SK-N-MC (cell line): ENCODE results near the gene MACROH2A1.

ENCODE experiments used
- DNase-seq: peaks from one replicate; pipeline ENCODE4 v3.0.0-alpha.2; 2011; ENCODE audit warnings: low read depth, low spot score
- H3K27ac ChIP-seq: fragments of 200-600 bp; sonication (generic); 2 replicates; pipeline ENCODE4 v1.5.1; 2016; ENCODE audit warnings: mixed run types
- H3K36me3 ChIP-seq: fragments of 200-600 bp; sonication (generic); 2 replicates; pipeline ENCODE4 v1.6.1; 2017; ENCODE audit warnings: antibody characterized with exemption, low read length, mixed read lengths; ENCODE audit not compliant: insufficient read depth
- H3K4me3 ChIP-seq: fragments of 200-600 bp; sonication (generic); 2 replicates; pipeline ENCODE4 v1.5.1; 2016
- H3K9ac ChIP-seq: fragments of 200-600 bp; sonication (generic); 2 replicates; pipeline ENCODE4 v1.8.0; 2017; ENCODE audit warnings: mixed run types, mixed read lengths; ENCODE audit not compliant: insufficient read length
- H3K9me3 ChIP-seq: fragments of 200-600 bp; sonication (generic); 2 replicates; pipeline ENCODE4 v1.6.1; 2017; ENCODE audit warnings: low read depth, mild to moderate bottlenecking, antibody characterized with exemption, low read length, moderate library complexity, mixed read lengths
- EZH2 ChIP-seq: fragments of 200-600 bp; sonication (generic); IDR thresholded peaks from one replicate; pipeline ENCODE4 v1.6.1; 2017; ENCODE audit warnings: antibody characterized with exemption
- FOXP2 ChIP-seq: optimal IDR thresholded peaks from 2 replicates; pipeline ENCODE3; 2011; ENCODE audit warnings: mild to moderate bottlenecking, moderate library complexity; ENCODE audit not compliant: insufficient read depth; ENCODE audit errors: extremely low read length, control extremely low read depth
- POLR2AphosphoS5 ChIP-seq: IDR thresholded peaks from 2 replicates; pipeline ENCODE4 v1.6.1; 2012; ENCODE audit warnings: mild to moderate bottlenecking, low read depth, low read length, borderline replicate concordance

The MACROH2A1 gene

DNA sequence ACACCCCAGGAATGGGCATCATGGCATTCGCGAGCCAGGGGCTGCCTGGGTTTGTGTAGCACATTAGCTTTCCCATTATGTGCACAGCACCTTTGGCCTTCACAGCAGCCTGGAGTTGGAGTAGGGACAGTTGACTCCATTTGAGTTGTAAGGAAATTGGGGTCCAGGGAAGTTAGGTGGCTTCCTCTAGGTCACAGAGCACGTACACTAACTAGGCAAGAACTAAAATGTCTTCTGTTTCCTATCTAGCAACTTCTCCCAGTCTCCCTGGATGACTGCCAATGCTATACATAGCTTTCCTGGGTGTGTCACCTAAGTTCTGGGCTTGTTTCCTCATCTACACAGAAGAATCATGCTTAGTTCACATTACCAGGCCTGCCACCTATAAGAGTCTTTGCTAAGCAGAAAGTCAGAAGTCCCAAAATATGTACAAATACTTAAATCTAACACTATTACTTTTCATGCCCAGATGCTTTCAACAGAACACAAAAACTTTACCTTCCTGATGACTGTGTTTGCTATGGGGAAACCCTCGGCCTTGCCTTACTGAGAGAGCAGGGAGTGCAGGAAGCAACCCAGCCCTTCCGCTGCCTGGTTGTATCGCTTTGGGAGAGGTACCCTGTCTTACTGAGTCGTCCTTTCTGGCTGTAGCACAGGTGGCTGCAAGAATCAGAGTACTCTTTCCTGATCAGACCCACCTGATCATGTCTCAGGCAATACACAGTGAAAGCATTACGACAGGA, 12.0 kb downstream of the MACROH2A1 start:
- Histone ChIP-seq H3K9ac (no peak overlapping the region), H3K4me3 (no peak overlapping the region), H3K27ac (no peak overlapping the region), H3K36me3 (peaks cover 75% of the 10 kb centered on the region), H3K9me3 (no peaks in the 10 kb centered on the region)
- TF ChIP-seq POLR2AphosphoS5 (no peak), FOXP2 (no peak), EZH2 (no peak)
- DNase-seq = no peak

DNA sequence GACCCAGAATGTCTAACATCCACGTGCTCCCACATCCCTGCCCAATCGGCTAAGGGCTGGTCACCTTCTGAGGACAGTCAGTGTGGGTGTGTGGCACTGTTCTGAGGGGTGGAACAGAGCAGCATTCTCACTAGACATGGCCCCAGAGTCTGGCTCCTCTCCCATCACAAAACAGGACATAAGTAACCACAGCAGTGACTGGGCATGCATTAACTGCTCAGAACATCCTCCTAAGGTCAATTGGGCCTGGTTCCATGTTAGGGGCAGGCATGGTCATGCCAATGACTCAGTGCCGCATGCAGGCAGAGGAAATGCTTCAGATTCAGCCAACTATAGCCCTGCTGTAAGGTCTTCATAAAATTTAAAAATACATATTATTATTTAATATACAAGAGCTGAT, 12.9 kb downstream of the MACROH2A1 start:
- H3K36me3 ChIP-seq = peaks cover 82% of the 10 kb centered on the region
- TF ChIP-seq EZH2 (no peak), FOXP2 (no peak), POLR2AphosphoS5 (no peak)

DNA sequence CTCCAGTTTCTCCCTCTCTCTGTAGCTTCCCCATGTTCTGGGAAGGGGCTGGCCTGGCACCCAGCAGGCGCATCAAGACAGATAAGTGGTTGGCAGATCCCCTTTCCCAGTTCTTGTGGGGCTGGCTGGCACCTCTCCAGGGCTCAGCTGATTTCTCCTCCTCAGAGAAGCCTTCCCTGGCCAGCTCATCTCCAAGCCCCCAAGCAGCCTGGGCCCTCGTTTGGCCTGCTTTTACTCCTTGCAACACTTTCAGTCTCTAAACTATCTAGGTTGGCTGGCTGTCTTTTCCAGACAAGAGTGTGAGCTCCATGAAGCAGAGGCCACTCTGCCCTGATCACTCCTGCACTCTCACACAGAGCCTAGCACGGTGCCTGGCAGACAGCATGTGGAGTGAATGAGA, 13.5 kb downstream of the MACROH2A1 start:
- H3K36me3 ChIP-seq = peaks cover 86% of the 10 kb centered on the region
- no peak overlapping the region for H3K4me3 ChIP-seq
- no peak overlapping the region for H3K9ac ChIP-seq
- TF ChIP-seq FOXP2 = no peak
- no peak for TF ChIP-seq EZH2
- no peak for TF ChIP-seq POLR2AphosphoS5
- DNase-seq = no peak
- H3K9me3 ChIP-seq = no peaks in the 10 kb centered on the region
- H3K27ac ChIP-seq = no peak overlapping the region

More for the DNA sequence above, 12.9 kb downstream of the MACROH2A1 start:
- Histone ChIP-seq H3K9ac (no peak overlapping the region), H3K4me3 (no peak overlapping the region), H3K9me3 (no peaks in the 10 kb centered on the region), H3K27ac (no peak overlapping the region)
- DNase-seq = no peak

DNA sequence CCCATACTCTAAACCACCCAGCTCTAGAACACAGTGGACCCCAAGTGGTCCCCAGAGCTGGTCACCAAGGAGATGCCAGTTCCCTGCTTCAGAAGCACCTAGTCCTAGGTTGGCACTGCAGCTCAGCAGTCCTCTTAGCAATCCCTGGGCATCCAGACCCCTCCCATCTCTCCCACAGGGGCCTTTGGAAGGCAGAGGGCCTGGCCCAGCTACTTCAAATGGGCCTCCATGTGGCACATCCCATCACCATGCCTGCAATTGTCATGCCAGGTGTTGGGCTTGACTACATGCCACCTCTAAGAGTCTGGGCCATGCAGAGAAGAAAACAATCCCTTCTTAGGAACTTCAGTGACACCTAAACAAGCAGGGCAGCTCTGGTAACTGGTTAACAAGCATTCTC, 14.1 kb downstream of the MACROH2A1 start:
- no peak for TF ChIP-seq FOXP2
- TF ChIP-seq POLR2AphosphoS5 = no peak
- no peak for TF ChIP-seq EZH2
- Histone ChIP-seq H3K27ac (no peak overlapping the region), H3K9ac (no peak overlapping the region), H3K9me3 (no peaks in the 10 kb centered on the region), H3K4me3 (no peak overlapping the region), H3K36me3 (peaks cover 91% of the 10 kb centered on the region)
- DNase-seq = no peak

DNA sequence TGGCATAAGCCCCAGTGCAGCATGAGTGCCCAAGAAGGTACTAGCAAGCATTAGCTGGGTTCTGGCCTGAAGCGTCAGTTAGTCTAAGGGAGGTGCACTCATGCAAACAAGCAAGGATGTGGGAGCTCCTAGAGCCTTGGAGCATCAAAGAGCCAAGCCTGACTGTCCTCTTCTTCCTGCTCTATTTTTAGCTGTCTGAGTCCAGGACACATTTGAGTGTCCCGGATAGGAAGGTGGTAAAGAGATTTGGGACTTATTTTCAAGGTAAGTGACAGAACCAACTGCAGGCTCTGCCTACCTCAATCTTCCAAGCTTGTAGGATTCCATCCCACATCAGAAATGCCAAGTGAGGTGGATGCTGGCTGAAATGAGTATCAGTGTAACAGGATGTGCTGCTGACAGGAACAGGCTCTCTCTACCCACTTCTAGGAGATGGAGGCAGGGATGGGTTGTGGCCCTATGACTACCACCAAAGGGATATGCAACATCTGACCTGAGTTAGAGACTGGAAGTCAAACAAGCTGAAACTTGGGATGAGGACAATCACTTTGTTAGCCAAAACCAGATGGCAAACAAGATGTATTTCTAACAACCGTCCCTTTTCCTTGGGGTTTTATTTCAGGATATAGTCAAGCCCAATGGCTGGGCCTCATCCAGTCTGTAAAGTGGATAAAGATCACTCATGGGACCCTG, 15.1 kb downstream of the MACROH2A1 start:
- Histone ChIP-seq H3K36me3 (peaks cover 91% of the 10 kb centered on the region), H3K27ac (no peak overlapping the region), H3K9ac (no peak overlapping the region), H3K9me3 (no peaks in the 10 kb centered on the region), H3K4me3 (no peak overlapping the region)
- DNase-seq = no peak
- no peak for TF ChIP-seq POLR2AphosphoS5

DNA sequence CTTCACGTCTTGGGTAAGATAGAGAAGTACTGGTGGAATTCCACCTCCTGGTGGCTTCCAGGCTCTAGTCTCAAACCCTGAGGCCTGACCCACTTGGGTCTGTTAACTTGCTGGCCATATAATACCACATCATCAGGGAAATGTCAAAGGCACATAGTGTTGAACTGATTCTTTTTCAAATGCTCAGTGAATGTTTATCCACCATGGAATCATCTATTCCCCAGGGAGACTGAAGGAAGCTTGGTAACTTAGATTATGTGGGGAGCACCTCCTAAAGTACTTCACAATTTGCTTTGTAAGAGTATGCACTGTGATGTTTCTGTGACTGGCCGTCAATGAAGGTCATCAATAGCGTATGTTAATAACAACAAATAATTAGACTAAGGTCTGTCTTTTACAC, 16.1 kb downstream of the MACROH2A1 start:
- Histone ChIP-seq H3K4me3 (no peak overlapping the region), H3K36me3 (peaks cover 91% of the 10 kb centered on the region)
- TF ChIP-seq POLR2AphosphoS5 (no peak), FOXP2 (no peak), EZH2 (no peak)

DNA sequence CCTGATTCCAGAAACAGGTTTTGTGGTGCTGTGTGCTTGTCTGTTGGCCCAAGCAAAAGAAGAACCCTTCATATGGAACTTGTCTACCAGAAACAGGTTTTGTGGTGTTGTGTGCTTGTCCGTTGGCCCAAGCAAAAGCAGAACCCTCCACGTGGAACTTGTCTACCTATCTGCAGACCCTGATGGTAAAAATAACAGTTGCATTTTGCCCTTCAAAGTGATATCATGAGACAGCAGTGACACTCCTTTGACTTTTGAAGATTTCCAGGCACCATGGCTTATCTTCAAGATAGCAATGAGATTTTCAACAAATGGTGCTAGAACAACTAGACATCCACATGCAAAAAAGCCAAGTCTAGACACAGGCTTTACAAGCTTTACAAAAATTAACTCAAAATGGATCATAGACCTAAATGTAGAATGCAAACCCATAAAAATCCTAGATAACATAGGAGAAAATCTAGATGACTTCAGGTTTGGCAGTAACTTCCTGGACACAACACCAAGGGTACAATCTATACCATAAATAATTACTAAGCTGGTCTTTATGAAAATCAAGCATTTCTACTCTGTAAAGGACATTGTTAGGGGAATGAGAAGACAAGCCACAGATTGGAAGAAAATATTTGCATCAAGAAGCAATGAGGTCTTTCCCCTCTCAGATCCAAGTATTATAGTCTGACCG, 16.8 kb downstream of the MACROH2A1 start:
- TF ChIP-seq EZH2 (no peak), FOXP2 (no peak), POLR2AphosphoS5 (no peak)
- Histone ChIP-seq H3K36me3 (peaks cover 85% of the 10 kb centered on the region), H3K9ac (no peak overlapping the region), H3K9me3 (no peaks in the 10 kb centered on the region), H3K27ac (no peak overlapping the region), H3K4me3 (no peak overlapping the region)
- DNase-seq = no peak

More for the DNA sequence above, 16.1 kb downstream of the MACROH2A1 start:
- H3K9me3 ChIP-seq = no peaks in the 10 kb centered on the region
- H3K27ac ChIP-seq = no peak overlapping the region
- no peak for DNase-seq
- H3K9ac ChIP-seq = no peak overlapping the region

DNA sequence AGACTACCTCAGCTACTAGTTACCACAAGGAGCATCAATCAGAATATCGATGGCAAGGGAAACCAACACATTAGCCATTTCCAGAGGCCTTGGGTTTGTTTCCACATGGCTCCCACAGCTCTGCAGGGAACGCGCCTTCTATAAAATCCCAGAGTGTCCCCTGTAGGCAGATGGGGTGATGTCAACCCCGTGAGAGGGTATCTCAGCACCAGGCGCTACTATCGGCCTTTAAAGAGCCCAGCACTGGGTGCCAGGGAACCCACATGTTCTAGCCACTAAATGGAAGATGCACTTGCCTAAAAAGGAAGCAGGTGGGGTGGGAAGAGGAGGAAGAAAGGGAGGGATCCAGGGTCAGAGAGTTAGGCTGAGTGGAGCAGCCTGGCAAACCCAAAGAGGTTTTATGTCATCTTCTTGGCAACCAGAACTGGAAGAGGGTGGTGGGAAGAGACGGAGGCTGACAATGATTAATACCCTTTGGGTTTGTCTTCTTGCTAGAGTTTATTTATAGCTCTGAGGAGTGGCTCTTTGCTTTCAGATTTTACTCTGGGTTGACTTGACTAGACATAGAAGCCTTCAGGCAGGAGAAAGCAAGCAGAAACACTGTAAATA, 19.9 kb downstream of the MACROH2A1 start:
- no peak overlapping the region for H3K4me3 ChIP-seq
- no peaks in the 10 kb centered on the region for H3K9me3 ChIP-seq
- H3K27ac ChIP-seq = no peak overlapping the region
- H3K9ac ChIP-seq = no peak overlapping the region
- DNase-seq = no peak
- peaks cover 86% of the 10 kb centered on the region for H3K36me3 ChIP-seq
- no peak for TF ChIP-seq EZH2
- no peak for TF ChIP-seq FOXP2
- no peak for TF ChIP-seq POLR2AphosphoS5
